ENCODE data around the gene BANP.

DNA sequence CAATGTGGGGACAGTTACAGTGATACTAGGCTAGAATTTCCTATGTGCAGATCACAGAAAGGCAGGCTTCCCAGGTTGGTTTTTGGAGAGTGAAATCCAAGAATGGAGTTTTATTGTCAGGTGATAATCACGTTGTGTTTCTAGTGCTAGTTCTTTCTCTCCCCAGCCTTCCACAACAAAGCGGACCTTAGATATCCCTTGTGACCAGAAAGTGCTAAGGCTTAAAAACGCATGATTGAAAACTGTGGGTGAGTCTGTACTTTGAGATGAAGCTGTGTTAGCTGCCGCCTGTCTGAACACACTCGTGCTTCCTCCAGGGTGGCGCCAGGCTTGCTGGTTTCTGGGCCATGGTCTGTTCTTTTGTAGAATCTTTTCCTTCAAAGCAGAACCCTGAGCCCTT lies 52.1 kb downstream of the BANP start:
- TF ChIP-seq EZH2 (IDR thresholded peaks at IDR 0.05; ENCODE audit: borderline replicate concordance, low read depth, low read length, severe bottlenecking): no peak
- TF ChIP-seq CTCF (IDR thresholded peaks at IDR 0.05; ENCODE audit: extremely low read depth in 1 of 2, insufficient read depth in 1 of 2, low read depth in 1 of 2, low read length in 2 of 2): no peak

Measured in endothelial cell of umbilical vein (primary cell).